ENCODE measurements around the gene SH3TC1. TPM values are rescaled to one million over a fixed set of nuclear protein-coding genes. Genes with fewer than 3 reads are reported as not detected.

The SH3TC1 gene
- total RNA-seq, 4 donors from 2014 or later, result 13.7 to 18.7 (median 15.2) TPM

GRCh38 chr4:8210010-8210409 is 10.9 kb downstream of the SH3TC1 start:
- Histone ChIP-seq H3K4me3 (no peak overlapping the region), H3K4me1 (peaks cover 6 to 12% (median 8%) of the 10 kb centered on the region in 4 donors), H3K9me3 (no peaks in the 10 kb centered on the region), H3K36me3 (peaks cover 0 to 51% (median 14%) of the 10 kb centered on the region in 4 donors), H3K27me3 (no peaks in the 10 kb centered on the region), H3K27ac (replicated peaks in 1 of 4) (no peak overlapping the region)
- WGBS, result 81% methylated on average over 5 of the region's 12 CpGs
- intact Hi-C loops (cut with DNase I), result no loop called here
- no peak for DNase-seq (ENCODE audit: extremely low spot score)
- TF ChIP-seq EP300 (IDR thresholded peaks at IDR 0.05) (no peak), POLR2AphosphoS5 (IDR thresholded peaks at IDR 0.05) (no peak), CTCF (IDR thresholded peaks at IDR 0.05) (no peak), POLR2A (IDR thresholded peaks at IDR 0.05; ENCODE audit: low read depth) (no peak)

- no peak overlapping the region for H3K4me3 ChIP-seq
- H3K36me3 ChIP-seq, result peaks cover 0 to 49% (median 17%) of the 10 kb centered on the region in 4 donors
- no peaks in the 10 kb centered on the region for H3K27me3 ChIP-seq
- peaks cover 11 to 18% (median 13%) of the 10 kb centered on the region in 4 donors for H3K4me1 ChIP-seq
- no peak overlapping the region for H3K27ac ChIP-seq (replicated peaks in 1 of 4)
- intact Hi-C loops (cut with DNase I), result no loop called here
- no peaks in the 10 kb centered on the region for H3K9me3 ChIP-seq
- no peak for TF ChIP-seq CTCF (IDR thresholded peaks at IDR 0.05)
- TF ChIP-seq EP300 (IDR thresholded peaks at IDR 0.05), result no peak
- no peak for TF ChIP-seq POLR2A (IDR thresholded peaks at IDR 0.05; ENCODE audit: low read depth)
- no peak for TF ChIP-seq POLR2AphosphoS5 (IDR thresholded peaks at IDR 0.05)
- 80% methylated on average over 5 of the region's 5 CpGs for WGBS
- no peak for DNase-seq (ENCODE audit: extremely low spot score)
Observed at GRCh38 chr4:8210616-8211015, 11.5 kb downstream of the SH3TC1 start.

GRCh38 chr4:8211251-8211650 is 12.2 kb downstream of the SH3TC1 start:
- DNase-seq (ENCODE audit: extremely low spot score), result no peak
- Histone ChIP-seq H3K9me3 (no peaks in the 10 kb centered on the region), H3K4me1 (peaks cover 11 to 20% (median 14%) of the 10 kb centered on the region in 4 donors), H3K36me3 (peaks cover 0 to 50% (median 20%) of the 10 kb centered on the region in 4 donors), H3K27ac (replicated peaks in 1 of 4) (no peak overlapping the region), H3K27me3 (no peaks in the 10 kb centered on the region), H3K4me3 (no peak overlapping the region)
- intact Hi-C loops (cut with DNase I), result no loop called here
- TF ChIP-seq EP300 (IDR thresholded peaks at IDR 0.05) (no peak), POLR2A (IDR thresholded peaks at IDR 0.05; ENCODE audit: low read depth) (no peak), CTCF (IDR thresholded peaks at IDR 0.05) (no peak), POLR2AphosphoS5 (IDR thresholded peaks at IDR 0.05) (no peak)
- 24% methylated on average over 6 of the region's 8 CpGs for WGBS

GRCh38 chr4:8211737-8212581 is 12.9 kb downstream of the SH3TC1 start:
- DNase-seq (ENCODE audit: extremely low spot score), result no peak
- H3K27ac ChIP-seq (replicated peaks in 1 of 4), result no peak overlapping the region
- H3K9me3 ChIP-seq, result no peaks in the 10 kb centered on the region
- H3K4me1 ChIP-seq, result peaks cover 11 to 17% (median 14%) of the 10 kb centered on the region in 4 donors
- intact Hi-C loops (cut with DNase I), result no loop called here
- no peak overlapping the region for H3K4me3 ChIP-seq
- no peak for TF ChIP-seq POLR2AphosphoS5 (IDR thresholded peaks at IDR 0.05)
- H3K27me3 ChIP-seq, result no peaks in the 10 kb centered on the region
- 92% methylated on average over 17 of the region's 22 CpGs for WGBS
- H3K36me3 ChIP-seq, result peaks cover 0 to 55% (median 23%) of the 10 kb centered on the region in 4 donors

- intact Hi-C loops (cut with DNase I), result no loop called here
- DNase-seq (ENCODE audit: extremely low spot score), result no peak
- H3K9me3 ChIP-seq, result no peaks in the 10 kb centered on the region
- H3K27me3 ChIP-seq, result no peaks in the 10 kb centered on the region
- no peak overlapping the region for H3K27ac ChIP-seq (replicated peaks in 1 of 4)
- WGBS, result 95% methylated on average over 8 of the region's 12 CpGs
- peaks cover 0 to 58% (median 25%) of the 10 kb centered on the region in 4 donors for H3K36me3 ChIP-seq
- TF ChIP-seq POLR2AphosphoS5 (IDR thresholded peaks at IDR 0.05) (no peak), CTCF (IDR thresholded peaks at IDR 0.05) (no peak), EP300 (IDR thresholded peaks at IDR 0.05) (no peak), POLR2A (IDR thresholded peaks at IDR 0.05; ENCODE audit: low read depth) (no peak)
- no peak overlapping the region for H3K4me3 ChIP-seq
- peaks cover 11 to 17% (median 14%) of the 10 kb centered on the region in 4 donors for H3K4me1 ChIP-seq
Observed at GRCh38 chr4:8212622-8213021, 13.5 kb downstream of the SH3TC1 start.

Measured in esophagus muscularis mucosa (tissue), 4 donors.